CD4-positive, alpha-beta T cell treated with Interleukin-15 for 4 hours (primary cell): ENCODE results near the gene SMIM9.

Experiments used
- DNase-seq: peaks from one replicate; pipeline ENCODE4 v3.0.0-alpha.2; 2020; ENCODE audit warnings: low spot score

The SMIM9 gene

GRCh38 chrX:154780968-154781367 is 53.5 kb downstream of the SMIM9 start:
- no peak for DNase-seq

GRCh38 chrX:154779261-154779660 is 55.2 kb downstream of the SMIM9 start:
- no peak for DNase-seq

GRCh38 chrX:154776753-154777152 is 57.7 kb downstream of the SMIM9 start:
- DNase-seq, result no peak

- no peak for DNase-seq
Measured at GRCh38 chrX:154775419-154776349, 58.8 kb downstream of the SMIM9 start.

GRCh38 chrX:154774622-154775021 is 59.8 kb downstream of the SMIM9 start:
- no peak for DNase-seq
